Measurements from ENCODE around the gene PDYN.

The PDYN gene

DNA sequence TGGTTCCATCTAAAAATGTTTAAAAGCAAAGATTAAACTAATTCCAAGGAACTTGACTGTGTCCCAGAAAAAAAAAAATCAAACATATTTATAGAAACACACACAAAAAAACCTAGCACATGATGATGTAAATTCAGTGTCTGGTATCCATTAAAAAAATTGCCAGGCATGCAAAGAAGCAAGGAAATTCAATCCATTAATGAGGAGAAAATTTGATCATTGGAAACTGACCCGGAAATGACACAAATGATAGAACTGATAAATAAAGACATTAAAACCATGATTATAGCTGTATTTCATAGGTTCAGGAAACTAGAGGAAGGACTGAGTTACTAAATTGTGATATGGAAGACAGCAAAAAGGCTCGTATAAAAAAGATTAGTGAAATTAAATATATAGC lies 34.7 kb downstream of the PDYN start:
- H3K23ac ChIP-seq (ENCODE audit: low read length): no peak overlapping the region
- H4K12ac ChIP-seq (ENCODE audit: low read depth, low read length): no peak overlapping the region
- H3K79me2 ChIP-seq (ENCODE audit: control insufficient read depth, insufficient read depth, low read length, poor library complexity): no peaks in the 10 kb centered on the region
- H2AFZ ChIP-seq (ENCODE audit: insufficient read depth, low read length, poor library complexity): no peak overlapping the region
- no peak overlapping the region for H3K18ac ChIP-seq (ENCODE audit: low read length)
- no peak overlapping the region for H3K27ac ChIP-seq (ENCODE audit: low read depth, low read length)
- H4K8ac ChIP-seq (ENCODE audit: low read depth, low read length): no peak overlapping the region
- H3K9ac ChIP-seq (ENCODE audit: low read length): no peak overlapping the region
- no peaks in the 10 kb centered on the region for H3K4me1 ChIP-seq (ENCODE audit: control insufficient read depth in 1 of 2, insufficient read depth in 2 of 2, low read length in 2 of 2)
- no peak overlapping the region for H2BK12ac ChIP-seq (ENCODE audit: low read length)
- H2BK120ac ChIP-seq (ENCODE audit: insufficient read depth, low read length, poor library complexity): no peak overlapping the region
- no peak overlapping the region for H2BK5ac ChIP-seq (ENCODE audit: low read depth, low read length, poor library complexity)
- no peaks in the 10 kb centered on the region for H3K9me3 ChIP-seq (ENCODE audit: insufficient read depth, low read depth, low read length)
- H3K4ac ChIP-seq (ENCODE audit: low read depth, low read length): no peak overlapping the region
- H3K36me3 ChIP-seq (ENCODE audit: control insufficient read depth in 1 of 2, insufficient read depth in 2 of 2, low read length in 2 of 2): no peaks in the 10 kb centered on the region
- no peaks in the 10 kb centered on the region for H3K79me1 ChIP-seq (ENCODE audit: low read length)
- no peaks in the 10 kb centered on the region for H3K27me3 ChIP-seq (ENCODE audit: insufficient read depth, low read length)
- H3K4me2 ChIP-seq (ENCODE audit: low read length): no peak overlapping the region
- DNase-seq: no peak
- no peak overlapping the region for H4K91ac ChIP-seq (ENCODE audit: low read depth, low read length)
- no CpG with 5 or more reads among the region's 2 CpGs for WGBS (ENCODE audit: extremely low coverage, insufficient coverage, insufficient read length)
- no peak overlapping the region for H3K4me3 ChIP-seq (ENCODE audit: low read depth, low read length)
- H2AK5ac ChIP-seq (ENCODE audit: low read length): no peak overlapping the region
- no peak overlapping the region for H3K14ac ChIP-seq (ENCODE audit: low read length)

DNA sequence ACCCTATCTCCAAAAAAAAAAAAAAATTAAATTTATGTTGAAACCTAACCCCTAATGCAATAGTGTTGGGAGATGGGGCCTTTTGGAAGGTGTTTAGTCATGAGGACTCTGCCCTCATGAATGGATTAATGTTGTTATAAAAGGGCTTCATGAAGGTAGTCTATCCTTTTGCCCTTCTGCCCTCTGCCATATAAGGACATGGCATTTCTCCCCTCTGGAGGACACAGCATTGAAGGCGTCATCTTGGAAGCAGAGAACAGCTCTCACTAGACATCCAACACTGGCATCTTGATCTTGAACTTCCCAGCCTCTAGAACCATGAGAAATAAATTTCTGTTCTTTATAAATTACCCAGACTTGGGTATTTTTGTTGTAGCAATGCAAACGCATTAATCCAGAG lies 35.4 kb downstream of the PDYN start:
- no peak overlapping the region for H3K4me2 ChIP-seq (ENCODE audit: low read length)
- no peak overlapping the region for H2BK120ac ChIP-seq (ENCODE audit: insufficient read depth, low read length, poor library complexity)
- H3K18ac ChIP-seq (ENCODE audit: low read length): no peak overlapping the region
- no peaks in the 10 kb centered on the region for H3K36me3 ChIP-seq (ENCODE audit: control insufficient read depth in 1 of 2, insufficient read depth in 2 of 2, low read length in 2 of 2)
- H3K27me3 ChIP-seq (ENCODE audit: insufficient read depth, low read length): no peaks in the 10 kb centered on the region
- no CpG with 5 or more reads among the region's 2 CpGs for WGBS (ENCODE audit: extremely low coverage, insufficient coverage, insufficient read length)
- no peaks in the 10 kb centered on the region for H3K79me2 ChIP-seq (ENCODE audit: control insufficient read depth, insufficient read depth, low read length, poor library complexity)
- no peak overlapping the region for H3K14ac ChIP-seq (ENCODE audit: low read length)
- H2BK12ac ChIP-seq (ENCODE audit: low read length): no peak overlapping the region
- no peak overlapping the region for H3K23ac ChIP-seq (ENCODE audit: low read length)
- H3K9me3 ChIP-seq (ENCODE audit: insufficient read depth, low read depth, low read length): no peaks in the 10 kb centered on the region
- no peaks in the 10 kb centered on the region for H3K79me1 ChIP-seq (ENCODE audit: low read length)
- H2AFZ ChIP-seq (ENCODE audit: insufficient read depth, low read length, poor library complexity): no peak overlapping the region
- DNase-seq: no peak
- H2AK5ac ChIP-seq (ENCODE audit: low read length): no peak overlapping the region
- no peak overlapping the region for H3K27ac ChIP-seq (ENCODE audit: low read depth, low read length)
- no peaks in the 10 kb centered on the region for H3K4me1 ChIP-seq (ENCODE audit: control insufficient read depth in 1 of 2, insufficient read depth in 2 of 2, low read length in 2 of 2)
- H3K9ac ChIP-seq (ENCODE audit: low read length): no peak overlapping the region
- H3K4ac ChIP-seq (ENCODE audit: low read depth, low read length): no peak overlapping the region
- no peak overlapping the region for H4K8ac ChIP-seq (ENCODE audit: low read depth, low read length)
- no peak overlapping the region for H4K91ac ChIP-seq (ENCODE audit: low read depth, low read length)
- H3K4me3 ChIP-seq (ENCODE audit: low read depth, low read length): no peak overlapping the region
- H2BK5ac ChIP-seq (ENCODE audit: low read depth, low read length, poor library complexity): no peak overlapping the region
- H4K12ac ChIP-seq (ENCODE audit: low read depth, low read length): no peak overlapping the region

DNA sequence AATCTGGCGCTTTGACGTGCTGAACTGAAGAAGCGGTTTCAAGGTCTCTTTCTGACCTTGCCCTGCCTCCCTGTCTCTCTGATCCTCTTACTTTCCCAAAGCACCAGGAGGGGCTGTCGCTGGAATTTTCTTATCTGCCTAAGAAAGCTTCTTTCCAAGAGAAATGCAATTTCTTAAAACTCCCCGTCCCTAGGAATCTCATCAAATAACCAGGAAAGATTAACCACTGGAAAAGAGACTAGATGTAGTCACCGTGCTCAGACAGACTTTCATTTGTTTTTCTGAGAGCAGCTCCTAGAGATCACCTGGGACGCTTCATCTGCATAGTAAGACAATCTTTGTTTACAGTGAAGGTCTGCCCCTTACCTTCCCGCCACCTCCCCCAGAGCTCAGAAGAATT lies 38.6 kb downstream of the PDYN start:
- H3K9me3 ChIP-seq (ENCODE audit: insufficient read depth, low read depth, low read length): no peaks in the 10 kb centered on the region

DNA sequence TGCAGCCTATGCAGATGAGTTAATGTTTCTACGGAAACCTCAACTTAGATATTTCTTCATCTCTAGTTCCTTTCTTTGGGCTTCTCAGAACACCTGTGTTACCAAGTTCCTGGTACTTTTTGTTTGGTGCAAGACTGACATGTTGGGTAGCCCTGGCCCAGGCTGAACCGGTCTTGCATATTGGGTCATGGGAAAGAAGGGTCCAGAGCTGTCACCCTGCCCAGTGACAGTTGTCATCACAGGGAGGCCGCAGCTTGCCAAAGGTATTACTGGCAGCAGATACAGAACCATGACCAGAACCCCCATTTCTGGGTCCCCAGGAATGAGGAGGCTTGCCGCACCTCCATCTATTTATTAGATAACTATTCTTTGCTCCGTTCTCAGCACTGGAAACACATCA lies 40.2 kb downstream of the PDYN start:
- Histone ChIP-seq H2AFZ (ENCODE audit: insufficient read depth, low read length, poor library complexity) (no peak overlapping the region), H2BK12ac (ENCODE audit: low read length) (no peak overlapping the region), H2BK5ac (ENCODE audit: low read depth, low read length, poor library complexity) (no peak overlapping the region), H3K27ac (ENCODE audit: low read depth, low read length) (no peak overlapping the region), H3K18ac (ENCODE audit: low read length) (no peak overlapping the region), H2BK120ac (ENCODE audit: insufficient read depth, low read length, poor library complexity) (no peak overlapping the region), H3K9ac (ENCODE audit: low read length) (no peak overlapping the region), H3K79me2 (ENCODE audit: control insufficient read depth, insufficient read depth, low read length, poor library complexity) (no peaks in the 10 kb centered on the region), H3K23ac (ENCODE audit: low read length) (no peak overlapping the region), H3K4me1 (ENCODE audit: control insufficient read depth in 1 of 2, insufficient read depth in 2 of 2, low read length in 2 of 2) (no peaks in the 10 kb centered on the region), H3K4me2 (ENCODE audit: low read length) (no peak overlapping the region), H3K27me3 (ENCODE audit: insufficient read depth, low read length) (no peaks in the 10 kb centered on the region), H3K9me3 (ENCODE audit: insufficient read depth, low read depth, low read length) (no peaks in the 10 kb centered on the region), H3K79me1 (ENCODE audit: low read length) (no peaks in the 10 kb centered on the region), H2AK5ac (ENCODE audit: low read length) (no peak overlapping the region), H3K14ac (ENCODE audit: low read length) (no peak overlapping the region), H4K91ac (ENCODE audit: low read depth, low read length) (no peak overlapping the region), H4K12ac (ENCODE audit: low read depth, low read length) (no peak overlapping the region), H4K8ac (ENCODE audit: low read depth, low read length) (no peak overlapping the region), H3K36me3 (ENCODE audit: control insufficient read depth in 1 of 2, insufficient read depth in 2 of 2, low read length in 2 of 2) (no peaks in the 10 kb centered on the region), H3K4ac (ENCODE audit: low read depth, low read length) (no peak overlapping the region), H3K4me3 (ENCODE audit: low read depth, low read length) (no peak overlapping the region)
- WGBS (ENCODE audit: extremely low coverage, insufficient coverage, insufficient read length): no CpG with 5 or more reads among the region's 5 CpGs
- no peak for DNase-seq

More for the DNA sequence above, 38.6 kb downstream of the PDYN start:
- WGBS (ENCODE audit: extremely low coverage, insufficient coverage, insufficient read length): no CpG with 5 or more reads among the region's 8 CpGs
- Histone ChIP-seq H2BK12ac (ENCODE audit: low read length) (no peak overlapping the region), H3K4me1 (ENCODE audit: control insufficient read depth in 1 of 2, insufficient read depth in 2 of 2, low read length in 2 of 2) (no peaks in the 10 kb centered on the region), H2BK5ac (ENCODE audit: low read depth, low read length, poor library complexity) (no peak overlapping the region), H3K4me2 (ENCODE audit: low read length) (no peak overlapping the region), H4K8ac (ENCODE audit: low read depth, low read length) (no peak overlapping the region), H3K4ac (ENCODE audit: low read depth, low read length) (no peak overlapping the region), H3K14ac (ENCODE audit: low read length) (no peak overlapping the region), H3K79me2 (ENCODE audit: control insufficient read depth, insufficient read depth, low read length, poor library complexity) (no peaks in the 10 kb centered on the region), H3K9ac (ENCODE audit: low read length) (no peak overlapping the region), H4K12ac (ENCODE audit: low read depth, low read length) (no peak overlapping the region), H3K23ac (ENCODE audit: low read length) (no peak overlapping the region), H4K91ac (ENCODE audit: low read depth, low read length) (no peak overlapping the region), H3K18ac (ENCODE audit: low read length) (no peak overlapping the region), H3K27me3 (ENCODE audit: insufficient read depth, low read length) (no peaks in the 10 kb centered on the region), H2AFZ (ENCODE audit: insufficient read depth, low read length, poor library complexity) (no peak overlapping the region), H3K79me1 (ENCODE audit: low read length) (no peaks in the 10 kb centered on the region), H3K27ac (ENCODE audit: low read depth, low read length) (no peak overlapping the region), H3K4me3 (ENCODE audit: low read depth, low read length) (no peak overlapping the region), H2AK5ac (ENCODE audit: low read length) (no peak overlapping the region), H3K36me3 (ENCODE audit: control insufficient read depth in 1 of 2, insufficient read depth in 2 of 2, low read length in 2 of 2) (no peaks in the 10 kb centered on the region), H2BK120ac (ENCODE audit: insufficient read depth, low read length, poor library complexity) (no peak overlapping the region)
- no peak for DNase-seq

Measured in trophoblast cell (in vitro differentiated cells and primary cell).